ENCODE data around the gene KRT8. TPM values are rescaled to one million over a fixed set of nuclear protein-coding genes. Genes with fewer than 3 reads are reported as not detected.

Gene KRT8
- total RNA-seq, 1 experiment from 2014 or later = 1,655 TPM

DNA sequence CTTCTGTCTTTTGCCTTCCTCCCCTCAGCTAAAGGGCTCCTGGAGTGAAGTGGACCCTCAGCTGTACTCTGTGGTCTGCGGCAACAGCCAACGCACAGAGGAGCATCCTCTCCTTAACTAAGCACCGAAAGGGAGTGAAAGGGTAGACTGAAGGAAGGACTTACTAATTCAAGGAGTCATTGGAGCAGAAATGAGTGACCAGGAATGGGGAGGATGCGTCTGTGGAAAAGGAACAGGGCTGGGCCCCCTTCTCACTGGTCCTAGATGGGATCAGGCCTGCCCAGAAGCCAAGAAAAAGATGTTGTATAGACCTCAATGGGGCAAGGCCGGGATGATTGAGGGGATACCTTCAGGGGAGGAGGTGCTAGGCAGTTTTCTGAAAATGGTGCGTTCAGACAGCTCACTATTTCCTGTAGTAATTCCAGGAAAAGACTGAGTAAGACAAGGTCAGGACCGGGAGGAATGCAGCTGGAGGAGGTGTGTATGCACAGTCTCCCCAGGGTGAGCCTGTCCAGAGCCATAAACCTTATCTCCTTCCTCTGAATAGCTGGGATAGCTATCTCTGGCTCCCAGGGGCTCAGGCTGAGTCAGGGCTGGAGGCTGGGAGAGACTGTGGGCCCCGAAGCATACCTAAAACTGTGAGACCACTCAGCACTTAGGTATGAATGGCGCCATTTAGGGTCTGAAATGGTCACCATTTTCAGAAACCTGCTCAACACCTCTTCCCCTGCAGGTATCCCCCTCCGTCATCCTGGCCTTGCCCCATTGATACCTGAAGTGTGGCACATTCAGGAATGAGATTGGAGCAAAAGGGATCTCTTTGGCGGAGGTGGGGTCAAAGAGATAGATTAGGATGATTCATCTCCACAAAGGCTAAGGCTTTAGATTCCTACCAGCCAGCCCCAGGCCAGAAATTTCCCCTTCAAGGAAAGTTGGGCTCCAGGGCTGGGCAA, 20.2 kb upstream of the KRT8 start (continued):
- TF ChIP-seq, protein P1, sequence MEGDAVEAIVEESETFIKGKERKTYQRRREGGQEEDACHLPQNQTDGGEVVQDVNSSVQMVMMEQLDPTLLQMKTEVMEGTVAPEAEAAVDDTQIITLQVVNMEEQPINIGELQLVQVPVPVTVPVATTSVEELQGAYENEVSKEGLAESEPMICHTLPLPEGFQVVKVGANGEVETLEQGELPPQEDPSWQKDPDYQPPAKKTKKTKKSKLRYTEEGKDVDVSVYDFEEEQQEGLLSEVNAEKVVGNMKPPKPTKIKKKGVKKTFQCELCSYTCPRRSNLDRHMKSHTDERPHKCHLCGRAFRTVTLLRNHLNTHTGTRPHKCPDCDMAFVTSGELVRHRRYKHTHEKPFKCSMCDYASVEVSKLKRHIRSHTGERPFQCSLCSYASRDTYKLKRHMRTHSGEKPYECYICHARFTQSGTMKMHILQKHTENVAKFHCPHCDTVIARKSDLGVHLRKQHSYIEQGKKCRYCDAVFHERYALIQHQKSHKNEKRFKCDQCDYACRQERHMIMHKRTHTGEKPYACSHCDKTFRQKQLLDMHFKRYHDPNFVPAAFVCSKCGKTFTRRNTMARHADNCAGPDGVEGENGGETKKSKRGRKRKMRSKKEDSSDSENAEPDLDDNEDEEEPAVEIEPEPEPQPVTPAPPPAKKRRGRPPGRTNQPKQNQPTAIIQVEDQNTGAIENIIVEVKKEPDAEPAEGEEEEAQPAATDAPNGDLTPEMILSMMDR (IDR thresholded peaks at IDR 0.05 in 2 of 3, conservative IDR thresholded peaks at IDR 0.05 in 1 of 3; ENCODE audit: borderline replicate concordance in 1 of 3, insufficient read depth in 1 of 3, low read depth in 2 of 3, low read length in 2 of 3) = no peak
- TF ChIP-seq CBX3 (IDR thresholded peaks at IDR 0.05; ENCODE audit: low read depth) = no peak

DNA sequence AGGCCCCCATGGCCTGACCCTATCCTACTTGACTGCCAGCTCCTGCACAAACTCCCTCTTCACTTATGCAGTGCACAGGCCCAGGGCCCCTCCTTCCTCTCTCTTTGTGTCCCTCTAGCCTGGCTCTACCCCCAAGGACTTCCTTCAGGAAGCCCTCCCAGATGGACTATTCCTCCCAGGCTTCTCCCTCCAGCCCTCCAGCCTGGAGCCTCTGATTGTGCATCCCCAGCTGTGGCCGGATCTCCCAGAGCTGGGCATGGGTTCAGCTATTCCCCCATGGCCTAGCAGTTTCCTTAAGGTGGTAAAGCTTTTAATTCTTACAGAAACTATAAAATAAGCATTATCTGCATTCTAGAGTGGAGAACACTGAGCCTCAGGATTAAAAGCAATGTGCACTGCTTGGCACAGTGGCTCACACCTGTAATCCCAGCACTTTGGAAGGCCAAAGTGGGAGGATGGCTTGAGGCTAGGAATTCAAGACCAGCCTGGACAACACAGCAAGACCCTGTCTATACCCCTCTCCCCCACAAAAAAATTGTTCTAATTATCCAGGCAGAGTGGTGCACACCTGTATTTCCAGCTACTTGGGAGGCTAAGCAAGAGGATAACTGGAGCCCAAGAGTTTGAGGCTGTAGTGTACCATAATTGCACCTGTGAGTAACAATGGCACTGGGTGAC, 16.8 kb upstream of the KRT8 start:
- BruUV-seq (replicated peaks) = no TSS peak
- TF ChIP-seq, protein P2, sequence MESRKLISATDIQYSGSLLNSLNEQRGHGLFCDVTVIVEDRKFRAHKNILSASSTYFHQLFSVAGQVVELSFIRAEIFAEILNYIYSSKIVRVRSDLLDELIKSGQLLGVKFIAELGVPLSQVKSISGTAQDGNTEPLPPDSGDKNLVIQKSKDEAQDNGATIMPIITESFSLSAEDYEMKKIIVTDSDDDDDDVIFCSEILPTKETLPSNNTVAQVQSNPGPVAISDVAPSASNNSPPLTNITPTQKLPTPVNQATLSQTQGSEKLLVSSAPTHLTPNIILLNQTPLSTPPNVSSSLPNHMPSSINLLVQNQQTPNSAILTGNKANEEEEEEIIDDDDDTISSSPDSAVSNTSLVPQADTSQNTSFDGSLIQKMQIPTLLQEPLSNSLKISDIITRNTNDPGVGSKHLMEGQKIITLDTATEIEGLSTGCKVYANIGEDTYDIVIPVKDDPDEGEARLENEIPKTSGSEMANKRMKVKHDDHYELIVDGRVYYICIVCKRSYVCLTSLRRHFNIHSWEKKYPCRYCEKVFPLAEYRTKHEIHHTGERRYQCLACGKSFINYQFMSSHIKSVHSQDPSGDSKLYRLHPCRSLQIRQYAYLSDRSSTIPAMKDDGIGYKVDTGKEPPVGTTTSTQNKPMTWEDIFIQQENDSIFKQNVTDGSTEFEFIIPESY (IDR thresholded peaks at IDR 0.05; ENCODE audit: extremely low read depth, insufficient replicate concordance, low read length) = no peak
- TF ChIP-seq SP1 (IDR thresholded peaks at IDR 0.05; ENCODE audit: low read depth) (no peak), SIN3A (IDR thresholded peaks at IDR 0.05; ENCODE audit: low read depth) (no peak), FOSL1 (IDR thresholded peaks at IDR 0.05; ENCODE audit: low read depth) (no peak), SRF (IDR thresholded peaks at IDR 0.05; ENCODE audit: low read depth) (no peak), EZH2phosphoT487 (IDR thresholded peaks at IDR 0.05; ENCODE audit: borderline replicate concordance) (no peak)
- TF ChIP-seq, protein P1 (IDR thresholded peaks at IDR 0.05 in 2 of 3, conservative IDR thresholded peaks at IDR 0.05 in 1 of 3; ENCODE audit: borderline replicate concordance in 1 of 3, insufficient read depth in 1 of 3, low read depth in 2 of 3, low read length in 2 of 3) = no peak
- TF ChIP-seq, protein P3, sequence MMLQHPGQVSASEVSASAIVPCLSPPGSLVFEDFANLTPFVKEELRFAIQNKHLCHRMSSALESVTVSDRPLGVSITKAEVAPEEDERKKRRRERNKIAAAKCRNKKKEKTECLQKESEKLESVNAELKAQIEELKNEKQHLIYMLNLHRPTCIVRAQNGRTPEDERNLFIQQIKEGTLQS (IDR thresholded peaks at IDR 0.05) = no peak
- TF ChIP-seq, protein P4, sequence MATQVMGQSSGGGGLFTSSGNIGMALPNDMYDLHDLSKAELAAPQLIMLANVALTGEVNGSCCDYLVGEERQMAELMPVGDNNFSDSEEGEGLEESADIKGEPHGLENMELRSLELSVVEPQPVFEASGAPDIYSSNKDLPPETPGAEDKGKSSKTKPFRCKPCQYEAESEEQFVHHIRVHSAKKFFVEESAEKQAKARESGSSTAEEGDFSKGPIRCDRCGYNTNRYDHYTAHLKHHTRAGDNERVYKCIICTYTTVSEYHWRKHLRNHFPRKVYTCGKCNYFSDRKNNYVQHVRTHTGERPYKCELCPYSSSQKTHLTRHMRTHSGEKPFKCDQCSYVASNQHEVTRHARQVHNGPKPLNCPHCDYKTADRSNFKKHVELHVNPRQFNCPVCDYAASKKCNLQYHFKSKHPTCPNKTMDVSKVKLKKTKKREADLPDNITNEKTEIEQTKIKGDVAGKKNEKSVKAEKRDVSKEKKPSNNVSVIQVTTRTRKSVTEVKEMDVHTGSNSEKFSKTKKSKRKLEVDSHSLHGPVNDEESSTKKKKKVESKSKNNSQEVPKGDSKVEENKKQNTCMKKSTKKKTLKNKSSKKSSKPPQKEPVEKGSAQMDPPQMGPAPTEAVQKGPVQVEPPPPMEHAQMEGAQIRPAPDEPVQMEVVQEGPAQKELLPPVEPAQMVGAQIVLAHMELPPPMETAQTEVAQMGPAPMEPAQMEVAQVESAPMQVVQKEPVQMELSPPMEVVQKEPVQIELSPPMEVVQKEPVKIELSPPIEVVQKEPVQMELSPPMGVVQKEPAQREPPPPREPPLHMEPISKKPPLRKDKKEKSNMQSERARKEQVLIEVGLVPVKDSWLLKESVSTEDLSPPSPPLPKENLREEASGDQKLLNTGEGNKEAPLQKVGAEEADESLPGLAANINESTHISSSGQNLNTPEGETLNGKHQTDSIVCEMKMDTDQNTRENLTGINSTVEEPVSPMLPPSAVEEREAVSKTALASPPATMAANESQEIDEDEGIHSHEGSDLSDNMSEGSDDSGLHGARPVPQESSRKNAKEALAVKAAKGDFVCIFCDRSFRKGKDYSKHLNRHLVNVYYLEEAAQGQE (IDR thresholded peaks at IDR 0.05; ENCODE audit: low read depth) = no peak

More for the DNA sequence above, 16.8 kb upstream of the KRT8 start:
- no peaks in the 10 kb centered on the region for H3K9me2 ChIP-seq (ENCODE audit: insufficient read depth)
- H3K4me2 ChIP-seq (ENCODE audit: low read length) = no peak overlapping the region
- ChIA-PET POLR2A (interaction anchor here (0.9 to 14.5 kb wide), 3 partner anchors 15 to 26 kb away, joined by 3 to 262 read pairs (median 116); partner anchors contain the start of genes KRT18 and KRT8), RAD21 (ENCODE audit: low non-redundant PET in 1 of 2, low total read pairs in 2 of 2, uncharacterized antibody in 2 of 2, unreplicated experiment in 2 of 2) (no interaction called here), CTCF (interaction anchor here (0.9 to 2.8 kb wide), 2 partner anchors 17 to 59 kb away, joined by 5 to 8 read pairs; partner anchors contain the start of gene KRT8)
- H3K27me3 ChIP-seq (ENCODE audit: insufficient read depth, low read length) = no peaks in the 10 kb centered on the region
- no peak overlapping the region for H3K27ac ChIP-seq (ENCODE audit: low read depth, low read length)
- no peaks in the 10 kb centered on the region for H3K9me3 ChIP-seq (ENCODE audit: control insufficient read depth in 1 of 2, insufficient read depth in 1 of 2, low read depth in 1 of 2, low read length in 2 of 2)
- H3K4me3 ChIP-seq (replicated peaks in 1 of 2; ENCODE audit: low read depth in 1 of 2, low read length in 2 of 2) = no peak overlapping the region
- no peak overlapping the region for H2AFZ ChIP-seq (ENCODE audit: low read depth, low read length, poor library complexity, severe bottlenecking)
- no peak overlapping the region for H3K9ac ChIP-seq (ENCODE audit: low read length)
- no peak for DNase-seq (ENCODE audit: low read depth, low spot score)
- intact Hi-C loops (cut with micrococcal nuclease) = no loop called here
- peaks cover 40 to 60% of the 10 kb centered on the region in 2 experiments for H3K4me1 ChIP-seq (ENCODE audit: control insufficient read depth in 1 of 2, insufficient read depth in 2 of 2, low read length in 2 of 2)
- H3K79me2 ChIP-seq (ENCODE audit: insufficient read depth, low read length) = no peaks in the 10 kb centered on the region
- no peaks in the 10 kb centered on the region for H4K20me1 ChIP-seq (ENCODE audit: insufficient read depth)
- H3K36me3 ChIP-seq (ENCODE audit: control insufficient read depth in 1 of 2, insufficient read depth in 2 of 2, low read length in 2 of 2) = no peaks in the 10 kb centered on the region
- no peak for ATAC-seq
